GM12891 (cell line): Measurements from ENCODE around the gene GALNT10.
A peak's percentile ranks its signal among the peaks of the same experiment; 100 is the strongest.

Experiments
- DNase-seq: peaks from one replicate; pipeline ENCODE4 v3.0.0; 2011; ENCODE audit warnings: low spot score; ENCODE audit not compliant: insufficient read length
- FAIRE-seq: peaks from 2 replicates; lab custom pipeline; 2011; peaks lifted over from hg19 to GRCh38; lab: Jason Lieb, UNC
- PAX5 ChIP-seq: IDR thresholded peaks from 2 replicates; pipeline ENCODE4 v1.6.1; 2011; ENCODE audit warnings: low read length, moderate library complexity, mild to moderate bottlenecking; ENCODE audit not compliant: insufficient read depth, severe bottlenecking
- POLR2A ChIP-seq: IDR thresholded peaks from 2 replicates; pipeline ENCODE4 v1.6.1; 2011; ENCODE audit warnings: low read depth, low read length, control low read depth
- POLR2AphosphoS5 ChIP-seq: IDR thresholded peaks from 2 replicates; pipeline ENCODE4 v1.6.1; 2011; ENCODE audit warnings: low read depth, low read length, control low read depth
- POU2F2 ChIP-seq: IDR thresholded peaks from 2 replicates; pipeline ENCODE4 v1.6.1; 2011; ENCODE audit warnings: low read depth, mild to moderate bottlenecking, control low read depth, low read length, moderate library complexity
- SPI1 ChIP-seq: IDR thresholded peaks from 2 replicates; pipeline ENCODE4 v1.6.1; 2011; ENCODE audit warnings: low read depth, low read length, control low read depth
- TAF1 ChIP-seq: IDR thresholded peaks from 2 replicates; pipeline ENCODE4 v1.6.1; 2011; ENCODE audit warnings: low read depth, low read length, control low read depth

The GALNT10 gene

GRCh38 chr5:154159343-154159742, 31.2 kb upstream of the GALNT10 start:
- FAIRE-seq (no peak), DNase-seq (no peak)
- TF ChIP-seq PAX5 (no peak), POU2F2 (no peak), POLR2AphosphoS5 (no peak), POLR2A (no peak), SPI1 (no peak), TAF1 (no peak)

- DNase-seq (no peak), FAIRE-seq (no peak)
- TF ChIP-seq TAF1 (no peak), POLR2A (no peak), POLR2AphosphoS5 (no peak), PAX5 (no peak), SPI1 (no peak), POU2F2 (no peak)
Observed at GRCh38 chr5:154162539-154163151, 27.9 kb upstream of the GALNT10 start.

DNA sequence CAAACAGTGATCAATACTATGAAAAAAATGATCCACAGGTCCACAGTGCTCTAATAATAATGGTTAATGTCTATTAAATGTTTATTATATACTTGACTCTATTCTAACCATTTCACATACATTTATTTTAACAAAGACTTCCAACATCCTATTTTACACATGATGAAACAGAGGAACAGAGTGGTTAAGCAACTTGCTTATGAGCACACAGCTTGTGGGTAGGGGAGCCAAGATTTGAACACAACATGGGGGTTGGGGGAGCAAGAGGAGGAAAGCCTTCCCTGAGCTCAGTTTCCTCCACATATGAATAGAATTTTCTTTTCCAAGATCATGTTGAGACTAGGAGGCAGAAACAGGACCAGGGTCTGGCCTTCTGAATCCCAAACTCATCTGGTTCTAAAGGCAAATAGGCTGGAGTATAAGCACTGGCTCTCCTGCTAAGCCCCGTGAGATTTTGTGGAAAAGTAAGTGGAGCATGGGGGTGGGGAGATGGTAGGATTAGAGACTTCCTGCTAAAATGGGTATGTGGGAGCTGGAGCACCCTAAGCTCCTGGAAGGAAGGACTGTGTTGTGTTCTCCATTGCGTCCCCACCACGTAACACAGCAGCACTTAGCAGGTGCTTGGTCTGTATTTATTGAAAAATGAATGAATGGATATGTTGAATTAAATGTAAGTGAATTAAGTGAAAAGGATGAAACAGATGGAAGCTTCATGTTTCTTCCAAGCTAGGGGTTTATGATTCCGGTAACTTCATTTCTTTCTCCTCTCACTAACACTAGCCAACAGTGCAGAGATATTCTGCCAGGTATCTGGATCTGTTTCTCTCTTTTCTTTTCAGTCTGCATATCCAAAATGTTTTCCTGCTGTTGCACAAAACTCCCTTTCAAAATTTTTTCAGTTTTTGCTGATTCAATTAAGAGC, 26.9 kb upstream of the GALNT10 start:
- no peak for FAIRE-seq
- DNase-seq: no peak
- no peak for TF ChIP-seq POLR2A

- no peak for FAIRE-seq
- DNase-seq: no peak
- TF ChIP-seq POLR2AphosphoS5 (no peak), POU2F2 (no peak), SPI1 (no peak), TAF1 (no peak), PAX5 (no peak), POLR2A (no peak)
Observed at GRCh38 chr5:154164249-154164581, 26.3 kb upstream of the GALNT10 start.

GRCh38 chr5:154165886-154166285, 24.6 kb upstream of the GALNT10 start:
- no peak for TF ChIP-seq PAX5
- no peak for TF ChIP-seq POLR2A
- no peak for TF ChIP-seq SPI1
- no peak for TF ChIP-seq POLR2AphosphoS5
- TF ChIP-seq POU2F2: no peak
- no peak for TF ChIP-seq TAF1
- no peak for FAIRE-seq
- no peak for DNase-seq

- no peak for FAIRE-seq
- no peak for DNase-seq
- TF ChIP-seq PAX5: no peak
- no peak for TF ChIP-seq TAF1
- no peak for TF ChIP-seq SPI1
- no peak for TF ChIP-seq POLR2AphosphoS5
- no peak for TF ChIP-seq POLR2A
- no peak for TF ChIP-seq POU2F2
Observed at GRCh38 chr5:154166901-154167791, 23.4 kb upstream of the GALNT10 start.

DNA sequence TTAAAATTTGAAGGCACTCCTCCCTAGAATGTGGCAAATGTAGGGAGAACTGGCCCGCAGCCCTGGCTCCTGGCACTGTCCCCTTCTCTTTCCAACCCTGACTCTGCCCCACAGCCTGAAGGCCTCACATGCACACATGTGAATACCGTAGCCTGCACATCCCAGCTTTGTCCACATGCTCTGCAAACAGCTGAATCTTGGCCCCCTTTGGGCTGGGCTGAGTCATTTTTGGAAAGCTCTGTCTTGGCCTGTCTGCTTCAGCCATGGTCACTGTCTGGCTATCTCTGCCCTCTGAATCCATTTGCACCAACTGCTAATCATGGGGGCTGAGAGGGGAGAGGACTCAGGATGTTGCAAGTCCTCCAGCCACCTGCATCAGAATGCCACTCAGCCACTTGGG, 22.1 kb upstream of the GALNT10 start:
- TF ChIP-seq SPI1 (no peak), POU2F2 (no peak), PAX5 (no peak), POLR2AphosphoS5 (no peak), POLR2A (no peak), TAF1 (no peak)
- no peak for DNase-seq
- FAIRE-seq: no peak

GRCh38 chr5:154172785-154173184, 17.7 kb upstream of the GALNT10 start:
- DNase-seq (no peak), FAIRE-seq (no peak)
- TF ChIP-seq TAF1 (no peak), SPI1 (no peak), POLR2AphosphoS5 (no peak), POU2F2 (no peak), POLR2A (no peak), PAX5 (no peak)

DNA sequence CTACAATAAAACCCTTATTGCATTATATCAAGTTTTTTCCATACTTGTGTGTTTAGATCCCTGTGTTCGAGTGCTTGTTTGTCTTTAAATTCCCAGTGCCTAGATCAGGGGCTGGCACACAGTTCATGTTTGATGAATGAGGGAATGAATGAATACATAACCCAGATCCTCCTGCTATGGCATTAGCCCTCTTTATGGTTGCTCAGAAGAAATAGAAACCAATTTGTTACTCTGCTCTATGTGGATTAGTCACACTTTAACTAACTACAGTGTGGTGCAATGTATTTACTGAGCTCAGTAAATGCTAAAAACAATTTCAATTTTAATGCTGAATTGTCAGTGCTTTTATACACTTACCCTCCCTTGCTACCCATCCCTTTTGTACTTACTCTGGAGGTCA, 16.4 kb upstream of the GALNT10 start:
- TF ChIP-seq PAX5 (no peak), POLR2A (no peak), TAF1 (no peak), POU2F2 (no peak), SPI1 (no peak), POLR2AphosphoS5 (no peak)
- peak; percentile 47 for FAIRE-seq
- no peak for DNase-seq
